ENCODE results near the gene MRPS16.

DNA sequence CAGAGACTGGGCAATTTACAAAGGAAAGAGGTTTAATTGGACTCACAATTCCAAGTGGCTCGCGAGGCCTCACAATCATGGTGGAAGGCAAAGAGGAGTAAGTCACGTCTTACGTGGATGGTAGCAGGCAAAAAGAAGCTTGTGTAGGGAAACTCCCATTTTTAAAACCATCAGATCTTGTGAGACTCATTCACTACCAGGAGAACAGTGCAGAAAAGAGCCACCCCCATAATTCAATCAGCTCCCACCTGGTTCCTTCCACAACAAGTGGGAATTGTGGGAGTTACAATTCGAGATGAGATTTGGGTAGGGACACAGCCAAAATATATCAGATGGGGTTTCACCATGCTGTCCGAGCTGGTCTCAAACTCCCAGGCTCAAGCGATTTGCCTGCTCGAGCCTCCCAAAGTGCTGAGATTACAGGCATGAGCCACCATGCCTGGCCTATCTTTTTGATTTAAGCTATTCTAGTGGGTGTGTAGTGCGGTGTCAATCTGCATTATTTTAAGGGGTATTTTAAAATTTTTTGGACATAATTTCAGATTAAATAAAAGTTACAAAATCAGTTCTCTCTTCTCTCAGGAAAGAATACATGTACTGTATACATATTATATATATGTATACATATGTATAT lies 9.0 kb upstream of the MRPS16 start:
- no peak for TF ChIP-seq CTCF (IDR thresholded peaks at IDR 0.05; ENCODE audit: insufficient read depth, low read length, poor library complexity, severe bottlenecking)
- no peak for TF ChIP-seq EZH2phosphoT487 (conservative IDR thresholded peaks at IDR 0.05; ENCODE audit: low read length)
